ENCODE measurements around the gene STK38L.

DNA sequence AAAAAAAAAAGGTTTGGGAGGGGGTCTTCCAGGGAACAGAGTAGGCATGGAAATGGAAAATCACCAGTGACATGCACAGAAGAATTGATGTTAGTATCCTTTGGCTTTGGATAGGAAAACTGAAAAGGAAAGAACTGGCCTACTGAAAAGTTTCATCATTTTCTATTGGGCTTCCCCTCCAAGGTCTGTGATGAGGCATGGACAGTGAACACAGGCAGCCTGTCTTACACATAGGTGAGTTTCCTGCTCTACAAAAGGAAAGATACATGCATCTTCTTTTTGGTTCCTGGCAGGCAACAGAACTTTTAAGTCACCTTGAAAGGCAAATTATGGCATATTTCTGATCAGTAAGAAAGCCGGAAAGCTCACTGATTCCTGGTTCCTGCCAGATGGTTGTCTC is 94.4 kb downstream of the STK38L start:
- TF ChIP-seq, protein P1, sequence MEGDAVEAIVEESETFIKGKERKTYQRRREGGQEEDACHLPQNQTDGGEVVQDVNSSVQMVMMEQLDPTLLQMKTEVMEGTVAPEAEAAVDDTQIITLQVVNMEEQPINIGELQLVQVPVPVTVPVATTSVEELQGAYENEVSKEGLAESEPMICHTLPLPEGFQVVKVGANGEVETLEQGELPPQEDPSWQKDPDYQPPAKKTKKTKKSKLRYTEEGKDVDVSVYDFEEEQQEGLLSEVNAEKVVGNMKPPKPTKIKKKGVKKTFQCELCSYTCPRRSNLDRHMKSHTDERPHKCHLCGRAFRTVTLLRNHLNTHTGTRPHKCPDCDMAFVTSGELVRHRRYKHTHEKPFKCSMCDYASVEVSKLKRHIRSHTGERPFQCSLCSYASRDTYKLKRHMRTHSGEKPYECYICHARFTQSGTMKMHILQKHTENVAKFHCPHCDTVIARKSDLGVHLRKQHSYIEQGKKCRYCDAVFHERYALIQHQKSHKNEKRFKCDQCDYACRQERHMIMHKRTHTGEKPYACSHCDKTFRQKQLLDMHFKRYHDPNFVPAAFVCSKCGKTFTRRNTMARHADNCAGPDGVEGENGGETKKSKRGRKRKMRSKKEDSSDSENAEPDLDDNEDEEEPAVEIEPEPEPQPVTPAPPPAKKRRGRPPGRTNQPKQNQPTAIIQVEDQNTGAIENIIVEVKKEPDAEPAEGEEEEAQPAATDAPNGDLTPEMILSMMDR (IDR thresholded peaks at IDR 0.05), result no peak
- TF ChIP-seq POLR2AphosphoS5 (IDR thresholded peaks at IDR 0.05; ENCODE audit: low read depth, low read length), result no peak
- TF ChIP-seq TCF7L2 (IDR thresholded peaks at IDR 0.05; ENCODE audit: low read depth, low read length), result no peak
- TF ChIP-seq, protein P2, sequence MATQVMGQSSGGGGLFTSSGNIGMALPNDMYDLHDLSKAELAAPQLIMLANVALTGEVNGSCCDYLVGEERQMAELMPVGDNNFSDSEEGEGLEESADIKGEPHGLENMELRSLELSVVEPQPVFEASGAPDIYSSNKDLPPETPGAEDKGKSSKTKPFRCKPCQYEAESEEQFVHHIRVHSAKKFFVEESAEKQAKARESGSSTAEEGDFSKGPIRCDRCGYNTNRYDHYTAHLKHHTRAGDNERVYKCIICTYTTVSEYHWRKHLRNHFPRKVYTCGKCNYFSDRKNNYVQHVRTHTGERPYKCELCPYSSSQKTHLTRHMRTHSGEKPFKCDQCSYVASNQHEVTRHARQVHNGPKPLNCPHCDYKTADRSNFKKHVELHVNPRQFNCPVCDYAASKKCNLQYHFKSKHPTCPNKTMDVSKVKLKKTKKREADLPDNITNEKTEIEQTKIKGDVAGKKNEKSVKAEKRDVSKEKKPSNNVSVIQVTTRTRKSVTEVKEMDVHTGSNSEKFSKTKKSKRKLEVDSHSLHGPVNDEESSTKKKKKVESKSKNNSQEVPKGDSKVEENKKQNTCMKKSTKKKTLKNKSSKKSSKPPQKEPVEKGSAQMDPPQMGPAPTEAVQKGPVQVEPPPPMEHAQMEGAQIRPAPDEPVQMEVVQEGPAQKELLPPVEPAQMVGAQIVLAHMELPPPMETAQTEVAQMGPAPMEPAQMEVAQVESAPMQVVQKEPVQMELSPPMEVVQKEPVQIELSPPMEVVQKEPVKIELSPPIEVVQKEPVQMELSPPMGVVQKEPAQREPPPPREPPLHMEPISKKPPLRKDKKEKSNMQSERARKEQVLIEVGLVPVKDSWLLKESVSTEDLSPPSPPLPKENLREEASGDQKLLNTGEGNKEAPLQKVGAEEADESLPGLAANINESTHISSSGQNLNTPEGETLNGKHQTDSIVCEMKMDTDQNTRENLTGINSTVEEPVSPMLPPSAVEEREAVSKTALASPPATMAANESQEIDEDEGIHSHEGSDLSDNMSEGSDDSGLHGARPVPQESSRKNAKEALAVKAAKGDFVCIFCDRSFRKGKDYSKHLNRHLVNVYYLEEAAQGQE (IDR thresholded peaks at IDR 0.05; ENCODE audit: insufficient read depth in 1 of 2, low read depth in 2 of 2, low read length in 1 of 2), result no peak
